Gastroesophageal sphincter (tissue), 3 donors: ENCODE data around the gene SLC7A10.

Source experiments
- CTCF ChIP-seq, 4 experiments: fragments of 200-600 bp in 2 of 4; fragments of 450-650 bp in 2 of 4; sonication (generic) in 1 of 4; IDR thresholded peaks; one replicate each; pipeline ENCODE4 v1.5.1; 2017 to 2019; ENCODE audit warnings: antibody characterized with exemption in 4 of 4, mild to moderate bottlenecking in 2 of 4, moderate library complexity in 2 of 4
- POLR2A ChIP-seq, 2 donors: fragments of 450-650 bp; IDR thresholded peaks; one replicate each; pipeline ENCODE4 v1.6.1; 2017; ENCODE audit warnings: antibody characterized with exemption in 2 of 2, mild to moderate bottlenecking in 2 of 2, moderate library complexity in 1 of 2
- POLR2AphosphoS5 ChIP-seq: sonication (generic); formaldehyde crosslinking; IDR thresholded peaks from one replicate; pipeline ENCODE4 v1.6.1; 2017; ENCODE audit warnings: antibody characterized with exemption

GRCh38 chr19:33248954-33249613 lies 23.4 kb upstream of the SLC7A10 start:
- no peak for TF ChIP-seq CTCF (IDR thresholded peaks at IDR 0.05)
- no peak for TF ChIP-seq POLR2A (IDR thresholded peaks at IDR 0.05)
- TF ChIP-seq POLR2AphosphoS5, result no peak
